ENCODE data around the gene KHDRBS1.

The KHDRBS1 gene

GRCh38 chr1:32013386-32014198 is at the start of gene KHDRBS1:
TSS of gene KHDRBS1 (plus strand) at chr1:32013868. CDS start at chr1:32013996, 128 bp downstream.
- TF ChIP-seq, protein P1, sequence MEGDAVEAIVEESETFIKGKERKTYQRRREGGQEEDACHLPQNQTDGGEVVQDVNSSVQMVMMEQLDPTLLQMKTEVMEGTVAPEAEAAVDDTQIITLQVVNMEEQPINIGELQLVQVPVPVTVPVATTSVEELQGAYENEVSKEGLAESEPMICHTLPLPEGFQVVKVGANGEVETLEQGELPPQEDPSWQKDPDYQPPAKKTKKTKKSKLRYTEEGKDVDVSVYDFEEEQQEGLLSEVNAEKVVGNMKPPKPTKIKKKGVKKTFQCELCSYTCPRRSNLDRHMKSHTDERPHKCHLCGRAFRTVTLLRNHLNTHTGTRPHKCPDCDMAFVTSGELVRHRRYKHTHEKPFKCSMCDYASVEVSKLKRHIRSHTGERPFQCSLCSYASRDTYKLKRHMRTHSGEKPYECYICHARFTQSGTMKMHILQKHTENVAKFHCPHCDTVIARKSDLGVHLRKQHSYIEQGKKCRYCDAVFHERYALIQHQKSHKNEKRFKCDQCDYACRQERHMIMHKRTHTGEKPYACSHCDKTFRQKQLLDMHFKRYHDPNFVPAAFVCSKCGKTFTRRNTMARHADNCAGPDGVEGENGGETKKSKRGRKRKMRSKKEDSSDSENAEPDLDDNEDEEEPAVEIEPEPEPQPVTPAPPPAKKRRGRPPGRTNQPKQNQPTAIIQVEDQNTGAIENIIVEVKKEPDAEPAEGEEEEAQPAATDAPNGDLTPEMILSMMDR (IDR thresholded peaks at IDR 0.05; ENCODE audit: control insufficient read depth, extremely low read depth, insufficient read depth) = no peak
- peak; percentile 96 for DNase-seq (ENCODE audit: low read depth)
- peak within 1 kb of the TSS; percentile 94 for H3K4me3 ChIP-seq (ENCODE audit: low read depth, low read length)

DNA sequence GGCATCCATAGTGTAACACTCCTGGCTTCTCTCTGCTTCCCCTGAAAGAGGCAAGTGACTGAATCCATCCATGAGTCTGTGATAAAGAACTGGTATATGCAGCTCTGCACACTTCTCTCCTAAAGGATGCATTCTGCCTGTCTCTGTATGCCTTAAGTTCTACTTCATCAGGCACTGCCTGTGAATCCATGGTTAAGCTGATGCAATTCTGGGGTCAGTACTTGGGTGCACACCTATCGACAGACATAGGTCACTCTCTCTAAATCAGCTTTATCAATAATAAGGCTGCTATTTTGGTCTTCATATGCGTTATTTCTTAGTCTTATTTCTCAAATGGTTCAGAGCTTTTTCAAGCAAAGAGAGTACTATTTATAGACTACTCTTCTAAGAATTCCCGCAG is 42.8 kb upstream of the KHDRBS1 start:
- DNase-seq (ENCODE audit: low read depth) = no peak
- H3K4me3 ChIP-seq (ENCODE audit: low read depth, low read length) = no peak overlapping the region
- TF ChIP-seq, protein P1 (IDR thresholded peaks at IDR 0.05; ENCODE audit: control insufficient read depth, extremely low read depth, insufficient read depth) = no peak

GRCh38 chr1:31976401-31976800 is 37.3 kb upstream of the KHDRBS1 start:
- DNase-seq (ENCODE audit: low read depth) = no peak
- TF ChIP-seq, protein P1 (IDR thresholded peaks at IDR 0.05; ENCODE audit: control insufficient read depth, extremely low read depth, insufficient read depth) = no peak
- no peak overlapping the region for H3K4me3 ChIP-seq (ENCODE audit: low read depth, low read length)

GRCh38 chr1:31977385-31978131 is 36.1 kb upstream of the KHDRBS1 start:
- H3K4me3 ChIP-seq (ENCODE audit: low read depth, low read length) = no peak overlapping the region
- DNase-seq (ENCODE audit: low read depth) = no peak
- TF ChIP-seq, protein P1 (IDR thresholded peaks at IDR 0.05; ENCODE audit: control insufficient read depth, extremely low read depth, insufficient read depth) = no peak

GRCh38 chr1:31978843-31979400 is 34.7 kb upstream of the KHDRBS1 start:
- H3K4me3 ChIP-seq (ENCODE audit: low read depth, low read length) = no peak overlapping the region
- TF ChIP-seq, protein P1 (IDR thresholded peaks at IDR 0.05; ENCODE audit: control insufficient read depth, extremely low read depth, insufficient read depth) = no peak
- no peak for DNase-seq (ENCODE audit: low read depth)

GRCh38 chr1:31980835-31981455 is 32.7 kb upstream of the KHDRBS1 start:
- DNase-seq (ENCODE audit: low read depth) = no peak

More at GRCh38 chr1:31980835-31981455, 32.7 kb upstream of the KHDRBS1 start:
- TF ChIP-seq, protein P1 (IDR thresholded peaks at IDR 0.05; ENCODE audit: control insufficient read depth, extremely low read depth, insufficient read depth) = no peak
- H3K4me3 ChIP-seq (ENCODE audit: low read depth, low read length) = no peak overlapping the region
